Activated naive CD4-positive, alpha-beta T cell treated with anti-CD3 and anti-CD28 coated beads, Interleukin-2, amount 10 ng/mL, durations not matched to agents 7 days and 5 days (primary cell): ENCODE measurements around the gene SLC25A4.
"Not testable (repeated sequence)": the region's sequence is repeated elsewhere in the genome, so short reads cannot be mapped to it uniquely, and the experiment has no call there.

Source experiments
- CTCF ChIA-PET: fragments of 350-600 bp; sonication (Branson Sonifier 250); formaldehyde crosslinking; loops from one replicate; lab custom pipeline; 2021; ENCODE audit warnings: antibody characterized with exemption; lab: Charles Lee
- DNase-seq: peaks from one replicate; pipeline ENCODE4 v3.0.0-alpha.2; 2020
- H3K27ac Mint-ChIP-seq: one replicate; pipeline ENCODE4 v1.8.0; 2021; ENCODE audit warnings: mild to moderate bottlenecking, moderate library complexity, mixed read lengths
- H3K27me3 Mint-ChIP-seq: one replicate; pipeline ENCODE4 v1.8.0; 2021; ENCODE audit warnings: mild to moderate bottlenecking, mixed read lengths
- H3K36me3 Mint-ChIP-seq: one replicate; pipeline ENCODE4 v1.8.0; 2021; ENCODE audit warnings: mixed read lengths
- H3K4me1 Mint-ChIP-seq: one replicate; pipeline ENCODE4 v1.8.0; 2021; ENCODE audit warnings: mixed read lengths
- H3K4me3 Mint-ChIP-seq: one replicate; pipeline ENCODE4 v1.8.0; 2021; ENCODE audit warnings: mild to moderate bottlenecking, moderate library complexity, mixed read lengths
- H3K9me3 Mint-ChIP-seq: one replicate; pipeline ENCODE4 v1.8.0; 2021; ENCODE audit warnings: mixed read lengths

The SLC25A4 gene

GRCh38 chr4:185179488-185179887 is 36.4 kb downstream of the SLC25A4 start:
- CTCF ChIA-PET = no interaction called here
- Mint-ChIP-seq H3K36me3 (peaks cover 14% of the 10 kb centered on the region), H3K27me3 (no peaks in the 10 kb centered on the region), H3K4me1 (peaks cover 8% of the 10 kb centered on the region), H3K9me3 (no peaks in the 10 kb centered on the region), H3K4me3 (no peak overlapping the region), H3K27ac (no peak overlapping the region)
- no peak for DNase-seq

- no peaks in the 10 kb centered on the region for H3K9me3 Mint-ChIP-seq
- no peaks in the 10 kb centered on the region for H3K27me3 Mint-ChIP-seq
- peaks cover 10% of the 10 kb centered on the region for H3K4me1 Mint-ChIP-seq
- peaks cover 8% of the 10 kb centered on the region for H3K36me3 Mint-ChIP-seq
- no peak for DNase-seq
- no peak overlapping the region for H3K27ac Mint-ChIP-seq
- CTCF ChIA-PET = interaction anchor here (0.8 to 2.4 kb wide), 4 partner anchors 25 to 158 kb away, joined by 3 to 22 read pairs (median 6); no protein-coding TSS in a partner anchor
- H3K4me3 Mint-ChIP-seq = no peak overlapping the region
Measured at GRCh38 chr4:185182239-185182638, 39.2 kb downstream of the SLC25A4 start.

DNA sequence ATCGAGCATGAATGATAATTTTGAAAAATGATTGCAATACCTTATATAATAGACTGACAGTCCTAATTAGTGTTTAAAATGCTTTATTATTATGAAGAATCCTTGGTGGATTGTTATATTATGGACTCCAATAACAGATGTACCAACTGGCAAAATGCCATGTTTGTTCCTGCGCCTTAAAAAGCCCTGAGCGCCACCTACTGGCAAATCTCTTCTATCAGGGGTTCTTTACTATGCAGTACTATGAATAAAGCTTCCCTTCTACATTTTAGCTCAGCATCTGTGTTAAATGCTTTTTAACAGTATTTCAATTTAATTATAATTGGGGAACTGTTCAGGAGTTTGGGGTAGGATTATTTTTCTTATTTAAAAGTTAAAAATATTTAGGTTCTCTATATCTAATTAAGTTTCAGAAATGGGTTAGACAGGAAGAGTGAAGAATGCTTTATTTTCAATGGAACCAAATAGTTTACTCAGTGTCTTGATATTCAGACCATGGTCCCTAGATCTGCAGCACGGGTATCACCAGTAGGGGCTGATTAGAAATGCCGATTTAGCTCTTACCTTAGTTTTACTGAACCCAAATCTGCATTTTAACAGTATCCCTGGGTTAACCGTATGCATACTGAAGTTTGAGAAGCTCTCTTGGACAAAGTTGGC is 40.7 kb downstream of the SLC25A4 start:
- Mint-ChIP-seq H3K4me3 (no peak overlapping the region), H3K36me3 (peaks cover 13% of the 10 kb centered on the region), H3K9me3 (no peaks in the 10 kb centered on the region), H3K27ac (no peak overlapping the region), H3K27me3 (no peaks in the 10 kb centered on the region), H3K4me1 (peaks cover 7% of the 10 kb centered on the region)
- DNase-seq = peak; percentile 84
- CTCF ChIA-PET = interaction anchor here (0.6 to 2.4 kb wide), 26 partner anchors 8 to 438 kb away, joined by 3 to 22 read pairs (median 4); partner anchors contain the start of gene SLC25A4

DNA sequence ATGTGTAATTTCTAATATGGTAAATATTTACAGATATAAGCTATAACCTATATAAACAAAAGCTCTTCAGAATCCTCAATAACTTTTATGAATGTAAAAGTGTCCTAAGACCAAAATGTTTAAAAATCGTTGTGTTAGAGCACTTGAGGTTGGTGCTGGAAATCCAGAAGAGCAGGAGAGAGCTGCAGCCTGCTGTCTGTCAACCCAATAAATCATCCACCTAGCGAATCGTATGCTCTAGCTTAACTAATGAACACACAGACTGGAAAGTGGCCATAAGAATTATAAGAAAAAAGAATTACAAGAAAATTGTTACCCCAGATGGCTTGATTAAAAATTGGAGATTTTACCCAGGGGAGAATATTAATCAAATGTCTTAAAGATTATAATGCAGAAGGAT is 43.7 kb downstream of the SLC25A4 start:
- Mint-ChIP-seq H3K4me1 (peaks cover 2% of the 10 kb centered on the region), H3K4me3 (no peak overlapping the region), H3K27me3 (no peaks in the 10 kb centered on the region), H3K9me3 (no peaks in the 10 kb centered on the region), H3K36me3 (peaks cover 24% of the 10 kb centered on the region), H3K27ac (no peak overlapping the region)
- CTCF ChIA-PET = interaction anchor here (0.8 to 2.1 kb wide), 3 partner anchors 10 to 1344 kb away, joined by 3 to 6 read pairs (median 3); no protein-coding TSS in a partner anchor
- no peak for DNase-seq

DNA sequence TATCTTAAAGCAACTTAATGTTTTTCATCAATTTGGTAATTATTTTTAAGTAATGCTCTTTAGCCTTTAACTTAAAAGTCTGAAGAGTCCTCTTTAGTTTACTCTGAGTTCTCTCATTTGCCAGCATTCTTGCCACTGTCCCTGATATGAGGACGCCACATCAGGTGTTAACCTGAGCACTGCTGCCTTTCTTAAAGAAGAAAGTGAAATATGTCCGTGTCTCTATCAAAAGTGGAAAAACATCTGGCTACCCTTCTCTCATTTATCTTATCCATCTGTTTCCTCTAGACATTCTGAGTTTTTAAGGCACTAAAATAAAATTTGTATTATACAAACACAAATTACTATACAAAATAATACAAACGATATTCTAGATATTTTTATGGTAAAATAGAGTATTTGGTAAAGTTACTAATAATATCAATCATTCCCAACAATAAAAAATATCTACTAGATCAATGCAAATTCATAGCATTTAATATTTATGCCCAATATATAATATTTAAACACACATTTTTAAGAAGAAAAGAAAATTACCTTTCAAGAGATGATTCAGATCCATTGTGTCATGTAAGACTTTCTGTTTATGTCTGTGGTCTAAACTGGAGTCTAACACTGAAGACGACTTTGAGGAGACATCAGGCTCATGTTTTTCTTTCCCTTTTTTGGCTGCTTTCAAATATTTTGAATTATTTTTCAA is 46.7 kb downstream of the SLC25A4 start:
- no peaks in the 10 kb centered on the region for H3K9me3 Mint-ChIP-seq
- no peak overlapping the region for H3K27ac Mint-ChIP-seq
- no peaks in the 10 kb centered on the region for H3K27me3 Mint-ChIP-seq
- H3K4me1 Mint-ChIP-seq = peaks cover 8% of the 10 kb centered on the region
- DNase-seq = no peak
- peaks cover 24% of the 10 kb centered on the region for H3K36me3 Mint-ChIP-seq
- CTCF ChIA-PET = no interaction called here
- H3K4me3 Mint-ChIP-seq = no peak overlapping the region

DNA sequence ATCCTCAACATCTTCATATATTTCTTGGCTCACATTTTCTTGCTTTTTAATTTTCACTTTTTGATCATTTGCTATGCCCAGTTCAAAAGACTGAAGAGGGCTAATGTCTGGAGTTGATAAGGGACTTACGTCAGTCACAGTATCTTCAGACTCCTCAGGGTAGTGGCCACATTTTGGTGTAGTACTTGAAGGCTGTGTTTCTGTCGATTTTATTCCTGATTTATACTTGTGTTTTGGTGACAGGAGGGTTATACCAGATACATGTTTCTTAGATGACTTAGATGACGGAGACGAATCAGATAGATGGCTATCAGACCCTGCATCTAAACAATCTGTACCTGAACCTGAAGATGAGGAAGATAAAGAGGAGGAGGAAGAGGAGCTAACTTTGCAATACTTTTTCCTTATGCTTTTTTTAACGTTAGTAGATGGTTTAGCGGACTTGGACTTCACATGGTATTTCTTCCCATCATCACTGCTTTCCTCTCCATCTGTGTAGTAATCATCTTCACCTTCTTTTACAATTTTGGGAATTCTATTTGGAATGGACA is 47.3 kb downstream of the SLC25A4 start:
- Mint-ChIP-seq H3K4me3 (no peak overlapping the region), H3K4me1 (peaks cover 8% of the 10 kb centered on the region), H3K27me3 (no peaks in the 10 kb centered on the region), H3K36me3 (peaks cover 28% of the 10 kb centered on the region), H3K9me3 (no peaks in the 10 kb centered on the region), H3K27ac (no peak overlapping the region)
- no peak for DNase-seq
- CTCF ChIA-PET = no interaction called here

DNA sequence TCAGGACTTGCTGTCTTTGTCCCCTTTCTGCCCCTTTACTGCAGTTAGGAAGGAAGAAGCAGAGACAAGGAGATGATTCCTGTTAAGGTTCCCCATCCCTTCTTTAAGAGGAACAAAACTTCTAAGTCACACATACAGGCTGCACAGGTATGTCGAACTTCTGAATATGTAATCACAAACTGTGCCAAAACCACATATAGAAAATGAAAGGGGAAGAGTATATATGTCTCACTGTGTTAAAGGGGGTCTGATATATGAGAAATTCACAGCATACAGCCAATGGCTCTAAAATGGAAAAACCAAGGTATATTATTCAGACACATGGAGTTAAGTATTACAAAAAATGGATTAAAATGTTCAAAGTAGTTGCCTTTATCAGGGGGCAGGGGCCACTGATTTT is 49.0 kb downstream of the SLC25A4 start:
- Mint-ChIP-seq H3K9me3 (no peaks in the 10 kb centered on the region), H3K27me3 (no peaks in the 10 kb centered on the region), H3K4me3 (no peak overlapping the region), H3K4me1 (peaks cover 8% of the 10 kb centered on the region), H3K27ac (no peak overlapping the region), H3K36me3 (peaks cover 29% of the 10 kb centered on the region)
- CTCF ChIA-PET = interaction anchor here (0.7 kb wide), 1 partner anchor 8 kb away, joined by 3 read pairs; no protein-coding TSS in a partner anchor
- no peak for DNase-seq

DNA sequence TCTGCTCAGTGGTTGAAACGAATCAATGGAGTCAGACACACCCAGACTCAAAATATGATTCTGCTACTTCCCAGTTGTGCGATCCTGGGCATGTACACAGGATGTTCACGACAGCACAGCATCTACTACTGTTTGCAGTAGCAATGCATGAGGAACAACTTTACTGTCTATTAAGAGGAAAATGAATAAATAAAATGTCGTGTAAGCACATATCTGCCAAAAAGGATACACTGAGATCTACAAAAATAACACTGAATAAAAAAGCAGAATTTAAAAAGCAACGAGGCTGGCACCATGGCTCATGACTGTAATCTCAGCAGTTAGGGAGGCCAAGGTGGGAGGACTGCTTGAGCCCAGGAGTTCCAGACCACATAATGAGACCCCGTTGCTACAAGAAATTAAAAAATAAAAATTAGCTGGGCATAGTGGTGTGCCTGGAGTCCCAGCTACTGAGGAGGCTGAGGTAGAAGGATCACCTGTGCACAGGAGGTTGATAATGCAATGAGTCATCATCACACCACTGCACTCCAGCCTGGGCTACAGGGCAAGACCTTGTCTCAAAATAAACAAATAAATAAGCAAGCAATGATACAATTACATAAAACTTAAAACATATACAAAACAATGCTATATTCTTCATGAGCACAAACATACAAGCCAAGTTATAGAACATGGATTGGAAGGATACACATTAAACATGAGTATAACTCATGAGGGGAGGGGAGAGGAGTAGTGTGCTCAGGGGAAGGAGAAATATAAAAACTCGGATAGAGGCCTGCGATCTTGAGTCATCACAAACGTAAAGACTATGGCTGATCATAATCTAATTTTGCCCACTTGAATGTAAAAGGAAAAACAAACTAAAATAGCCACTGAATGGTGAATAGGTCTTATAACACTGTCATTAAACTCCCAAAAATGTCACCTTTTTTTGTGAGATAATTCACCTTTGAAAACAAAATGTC is 52.1 kb downstream of the SLC25A4 start:
- Mint-ChIP-seq H3K4me1 (peaks cover 11% of the 10 kb centered on the region), H3K9me3 (no peaks in the 10 kb centered on the region), H3K27ac (no peak overlapping the region), H3K4me3 (no peak overlapping the region), H3K27me3 (no peaks in the 10 kb centered on the region), H3K36me3 (peaks cover 23% of the 10 kb centered on the region)
- no peak for DNase-seq
- CTCF ChIA-PET = interaction anchor here (1.2 to 2.5 kb wide), 2 partner anchors 11 kb away, joined by 4 to 16 read pairs; no protein-coding TSS in a partner anchor

GRCh38 chr4:185196437-185196836 is 53.4 kb downstream of the SLC25A4 start:
- Mint-ChIP-seq H3K27me3 (no peaks in the 10 kb centered on the region), H3K36me3 (peaks cover 20% of the 10 kb centered on the region), H3K4me1 (peaks cover 18% of the 10 kb centered on the region), H3K4me3 (no peak overlapping the region), H3K9me3 (no peaks in the 10 kb centered on the region), H3K27ac (no peak overlapping the region)
- CTCF ChIA-PET = interaction anchor here (1.3 to 2.5 kb wide), 2 partner anchors 10 to 12 kb away, joined by 3 to 16 read pairs; no protein-coding TSS in a partner anchor
- no peak for DNase-seq

- H3K27me3 Mint-ChIP-seq, H3K27ac Mint-ChIP-seq, H3K9me3 Mint-ChIP-seq, H3K4me3 Mint-ChIP-seq, DNase-seq: not testable (repeated sequence)
- CTCF ChIA-PET = interaction anchor here (1.2 to 1.5 kb wide), 2 partner anchors 9 to 14 kb away, joined by 3 to 4 read pairs; no protein-coding TSS in a partner anchor
- peaks cover 17% of the 10 kb centered on the region for H3K36me3 Mint-ChIP-seq
- peaks cover 31% of the 10 kb centered on the region for H3K4me1 Mint-ChIP-seq
Measured at GRCh38 chr4:185198189-185198588, 55.1 kb downstream of the SLC25A4 start.
